H9 (cell line): ENCODE results near the gene FAM3B. TPM values are rescaled to one million over a fixed set of nuclear protein-coding genes. Genes with fewer than 3 reads are reported as not detected.

ENCODE experiments used
- DNase-seq: peaks from one replicate; pipeline ENCODE4 v3.0.0-alpha.2; 2017
- H2AFZ ChIP-seq: one replicate; pipeline ENCODE4 v1.6.1; 2013; ENCODE audit warnings: mild to moderate bottlenecking, low read length, control low read depth, moderate library complexity
- H2AK5ac ChIP-seq: 2 replicates; pipeline ENCODE4 v1.6.1; 2013; ENCODE audit warnings: low read length, control low read depth, mixed read lengths; ENCODE audit not compliant: insufficient read length
- H2BK120ac ChIP-seq: one replicate; pipeline ENCODE4 v1.6.1; 2013; ENCODE audit warnings: low read depth, mild to moderate bottlenecking, low read length, control low read depth, inconsistent platforms; ENCODE audit not compliant: poor library complexity, severe bottlenecking
- H2BK12ac ChIP-seq: 2 replicates; pipeline ENCODE4 v1.6.1; 2013; ENCODE audit warnings: low read length, control low read depth, mixed read lengths, low read depth; ENCODE audit not compliant: insufficient read length
- H2BK15ac ChIP-seq: 2 replicates; pipeline ENCODE4 v1.6.1; 2013; ENCODE audit warnings: low read depth, low read length, control low read depth
- H2BK20ac ChIP-seq: one replicate; pipeline ENCODE4 v1.6.1; 2013; ENCODE audit warnings: low read depth, mild to moderate bottlenecking, low read length, control low read depth, inconsistent platforms; ENCODE audit not compliant: poor library complexity, severe bottlenecking
- H2BK5ac ChIP-seq: 2 replicates; pipeline ENCODE4 v1.6.1; 2013; ENCODE audit warnings: low read length, control low read depth, mixed read lengths; ENCODE audit not compliant: insufficient read length
- H3K14ac ChIP-seq: 2 replicates; pipeline ENCODE4 v1.6.1; 2013; ENCODE audit warnings: low read length, control low read depth; ENCODE audit not compliant: insufficient read depth
- H3K18ac ChIP-seq: 2 replicates; pipeline ENCODE4 v1.6.1; 2013; ENCODE audit warnings: low read depth, mild to moderate bottlenecking, mixed read lengths, low read length, control low read depth; ENCODE audit not compliant: insufficient read length
- H3K23ac ChIP-seq: 2 replicates; pipeline ENCODE4 v1.6.1; 2013; ENCODE audit warnings: low read length, control low read depth, mixed read lengths, low read depth; ENCODE audit not compliant: insufficient read length
- H3K23me2 ChIP-seq: 2 replicates; pipeline ENCODE4 v1.6.1; 2013; ENCODE audit warnings: low read depth, mild to moderate bottlenecking, mixed read lengths, low read length, control low read depth; ENCODE audit not compliant: insufficient read length, poor library complexity, severe bottlenecking
- H3K27ac ChIP-seq: 2 replicates; pipeline ENCODE4 v1.5.1; 2013; ENCODE audit warnings: low read length, control low read depth, mixed read lengths, low read depth; ENCODE audit not compliant: insufficient read length
- H3K27me3 ChIP-seq: 2 replicates; pipeline ENCODE4 v1.6.1; 2013; ENCODE audit warnings: low read length, control low read depth, inconsistent platforms; ENCODE audit not compliant: insufficient read depth
- H3K4ac ChIP-seq: 2 replicates; pipeline ENCODE4 v1.6.1; 2013; ENCODE audit warnings: low read depth, mild to moderate bottlenecking, control low read depth, inconsistent platforms, low read length, moderate library complexity
- H3K4me1 ChIP-seq: 2 replicates; pipeline ENCODE4 v1.6.1; 2013; ENCODE audit warnings: low read length, control low read depth, inconsistent platforms; ENCODE audit not compliant: insufficient read depth
- H3K4me2 ChIP-seq: 2 replicates; pipeline ENCODE4 v1.6.1; 2013; ENCODE audit warnings: low read length, control low read depth, mixed read lengths; ENCODE audit not compliant: insufficient read length, insufficient read depth
- H3K56ac ChIP-seq: 2 replicates; pipeline ENCODE4 v1.6.1; 2013; ENCODE audit warnings: low read depth, mild to moderate bottlenecking, mixed read lengths, low read length, control low read depth; ENCODE audit not compliant: insufficient read length
- H3K79me1 ChIP-seq: 2 replicates; pipeline ENCODE4 v1.6.1; 2013; ENCODE audit warnings: low read depth, mild to moderate bottlenecking, moderate library complexity, low read length, control low read depth, inconsistent platforms; ENCODE audit not compliant: insufficient read depth, poor library complexity, severe bottlenecking
- H3K79me2 ChIP-seq: 2 replicates; pipeline ENCODE4 v1.6.1; 2013; ENCODE audit warnings: low read length, control low read depth, inconsistent platforms; ENCODE audit not compliant: insufficient read depth
- H3K9ac ChIP-seq: 2 replicates; pipeline ENCODE4 v1.6.1; 2013; ENCODE audit warnings: low read length, control low read depth, mixed read lengths; ENCODE audit not compliant: insufficient read length; ENCODE audit errors: extremely low read depth
- H3K9me3 ChIP-seq: one replicate; pipeline ENCODE4 v1.6.1; 2013; ENCODE audit warnings: low read depth, low read length, inconsistent platforms; ENCODE audit not compliant: control insufficient read depth
- H3T11ph ChIP-seq: one replicate; pipeline ENCODE4 v1.6.1; 2013; ENCODE audit warnings: mild to moderate bottlenecking, low read length, control low read depth, inconsistent platforms
- H4K20me1 ChIP-seq: one replicate; pipeline ENCODE4 v1.6.1; 2013; ENCODE audit not compliant: control insufficient read depth, insufficient read length, insufficient read depth
- H4K5ac ChIP-seq: 2 replicates; pipeline ENCODE4 v1.6.1; 2013; ENCODE audit warnings: low read depth, mild to moderate bottlenecking, mixed read lengths, low read length, control low read depth; ENCODE audit not compliant: insufficient read length
- H4K8ac ChIP-seq: replicated peaks from 2 replicates; pipeline ENCODE4 v1.6.1; 2013; ENCODE audit warnings: low read length, control low read depth, mixed read lengths, low read depth; ENCODE audit not compliant: insufficient read length
- H4K91ac ChIP-seq: 2 replicates; pipeline ENCODE4 v1.6.1; 2013; ENCODE audit warnings: low read depth, mild to moderate bottlenecking, moderate library complexity, mixed read lengths, low read length, control low read depth; ENCODE audit not compliant: insufficient read length
- H3K27ac Mint-ChIP-seq, 3 experiments: 2 replicates in 2 of 3; 3 replicates in 1 of 3; pipeline ENCODE4 v1.8.0; 2020 to 2021; ENCODE audit warnings: mixed read lengths in 3 of 3, mild to moderate bottlenecking in 1 of 3, moderate library complexity in 1 of 3
- H3K27me3 Mint-ChIP-seq: 2 replicates; pipeline ENCODE4 v1.8.0; 2021; ENCODE audit warnings: low read depth, mild to moderate bottlenecking, moderate library complexity, mixed read lengths
- H3K36me3 Mint-ChIP-seq, 3 experiments: 2 replicates in 2 of 3; 3 replicates in 1 of 3; pipeline ENCODE4 v1.8.0; 2020 to 2021; ENCODE audit warnings: low read depth in 3 of 3, mixed read lengths in 3 of 3; ENCODE audit not compliant: insufficient read depth in 1 of 3
- H3K4me1 Mint-ChIP-seq, 2 experiments: 2 replicates each; pipeline ENCODE4 v1.8.0; 2020; ENCODE audit warnings: mixed read lengths in 2 of 2
- H3K4me3 Mint-ChIP-seq, 2 experiments: 2 replicates in 1 of 2; 3 replicates in 1 of 2; pipeline ENCODE4 v1.8.0; 2020 to 2021; ENCODE audit warnings: mild to moderate bottlenecking in 2 of 2, mixed read lengths in 2 of 2, moderate library complexity in 1 of 2
- H3K9me3 Mint-ChIP-seq, 2 experiments: 2 replicates in 1 of 2; 3 replicates in 1 of 2; pipeline ENCODE4 v1.8.0; 2020; ENCODE audit warnings: mild to moderate bottlenecking in 2 of 2, mixed read lengths in 2 of 2, moderate library complexity in 1 of 2
- total RNA-seq: library from RNA; stranded (reverse); gene quantifications from 2 replicates; pipeline ENCODE4 v1.2.1, GENCODE V29; 2021
- TF ChIP-seq, protein P1 (sequence below): fragments of 200-600 bp; sonication (generic); conservative IDR thresholded peaks from 3 replicates; pipeline ENCODE4 v1.8.0; 2021; ENCODE audit warnings: antibody characterized with exemption, mild to moderate bottlenecking

The FAM3B gene
- total RNA-seq, 1 experiment from 2014 or later = 5.0 TPM

DNA sequence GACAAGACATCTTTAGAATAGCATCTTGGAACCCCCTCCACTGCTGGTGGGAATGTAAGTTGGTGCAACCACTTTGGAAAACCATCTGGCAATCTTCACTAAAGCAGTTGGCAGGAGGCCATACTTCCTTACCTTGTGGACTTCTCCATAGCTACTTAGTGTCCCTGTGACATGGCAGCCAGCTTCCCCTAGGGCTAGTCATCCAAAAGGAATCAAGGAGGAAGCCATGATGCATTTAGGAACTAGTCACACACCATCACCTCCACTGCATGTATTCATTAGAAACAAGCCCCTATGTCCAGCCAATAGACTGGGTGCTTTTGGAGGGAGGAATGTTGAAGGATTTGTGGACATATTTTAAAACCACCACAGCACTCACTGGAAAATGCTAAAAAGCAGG, 65.1 kb downstream of the FAM3B start:
- Mint-ChIP-seq H3K27me3 (peaks cover 2% of the 10 kb centered on the region; the same call in 1 of the 2 replicates), H3K36me3 (peaks cover 0 to 22% (median 5%) of the 10 kb centered on the region in 3 experiments; a peak in 3 of 7 replicates), H3K4me1 (peaks cover 11% of the 10 kb centered on the region in 2 experiments), H3K4me3 (no peak overlapping the region), H3K27ac (no peak overlapping the region), H3K9me3 (peaks cover 0 to 3% of the 10 kb centered on the region in 2 experiments; a peak in 3 of 5 replicates)
- no peak overlapping the region for H3K9ac ChIP-seq
- H3K23ac ChIP-seq = no peak overlapping the region
- H3K4me1 ChIP-seq = no peaks in the 10 kb centered on the region
- no peak overlapping the region for H4K8ac ChIP-seq
- no peak overlapping the region; the same call in 1 of the 2 replicates for H2BK15ac ChIP-seq
- H3K27ac ChIP-seq = no peak overlapping the region
- no peak overlapping the region for H4K91ac ChIP-seq
- H3K4me2 ChIP-seq = no peak overlapping the region
- H2BK12ac ChIP-seq = no peak overlapping the region
- H3K56ac ChIP-seq = no peak overlapping the region
- TF ChIP-seq, protein P1, sequence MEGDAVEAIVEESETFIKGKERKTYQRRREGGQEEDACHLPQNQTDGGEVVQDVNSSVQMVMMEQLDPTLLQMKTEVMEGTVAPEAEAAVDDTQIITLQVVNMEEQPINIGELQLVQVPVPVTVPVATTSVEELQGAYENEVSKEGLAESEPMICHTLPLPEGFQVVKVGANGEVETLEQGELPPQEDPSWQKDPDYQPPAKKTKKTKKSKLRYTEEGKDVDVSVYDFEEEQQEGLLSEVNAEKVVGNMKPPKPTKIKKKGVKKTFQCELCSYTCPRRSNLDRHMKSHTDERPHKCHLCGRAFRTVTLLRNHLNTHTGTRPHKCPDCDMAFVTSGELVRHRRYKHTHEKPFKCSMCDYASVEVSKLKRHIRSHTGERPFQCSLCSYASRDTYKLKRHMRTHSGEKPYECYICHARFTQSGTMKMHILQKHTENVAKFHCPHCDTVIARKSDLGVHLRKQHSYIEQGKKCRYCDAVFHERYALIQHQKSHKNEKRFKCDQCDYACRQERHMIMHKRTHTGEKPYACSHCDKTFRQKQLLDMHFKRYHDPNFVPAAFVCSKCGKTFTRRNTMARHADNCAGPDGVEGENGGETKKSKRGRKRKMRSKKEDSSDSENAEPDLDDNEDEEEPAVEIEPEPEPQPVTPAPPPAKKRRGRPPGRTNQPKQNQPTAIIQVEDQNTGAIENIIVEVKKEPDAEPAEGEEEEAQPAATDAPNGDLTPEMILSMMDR = no peak
- no peak overlapping the region for H3K14ac ChIP-seq
- H3T11ph ChIP-seq = no peak overlapping the region
- no peak overlapping the region for H3K4ac ChIP-seq
- no peak overlapping the region for H2AFZ ChIP-seq
- no peak overlapping the region for H2BK120ac ChIP-seq
- no peak overlapping the region for H2BK20ac ChIP-seq
- H2BK5ac ChIP-seq = no peak overlapping the region
- DNase-seq = no peak
- H3K27me3 ChIP-seq = no peaks in the 10 kb centered on the region
- no peaks in the 10 kb centered on the region for H3K79me1 ChIP-seq
- no peak overlapping the region for H2AK5ac ChIP-seq
- no peaks in the 10 kb centered on the region for H3K23me2 ChIP-seq
- H4K20me1 ChIP-seq = no peaks in the 10 kb centered on the region
- H3K18ac ChIP-seq = no peak overlapping the region
- H4K5ac ChIP-seq = no peak overlapping the region
- no peaks in the 10 kb centered on the region for H3K9me3 ChIP-seq
- H3K79me2 ChIP-seq = no peaks in the 10 kb centered on the region
